Middle frontal gyrus (tissue), 1 donor: ENCODE measurements around the gene PRKAB2.
"Not testable (repeated sequence)": the region's sequence is repeated elsewhere in the genome, so short reads cannot be mapped to it uniquely, and the experiment has no call there.

Experiments used
- DNase-seq: peaks from one replicate; pipeline ENCODE4 v3.0.0-alpha.2; 2015; ENCODE audit warnings: low spot score; ENCODE audit errors: extremely low spot score

The PRKAB2 gene

GRCh38 chr1:147171399-147172167, 687 bp downstream of the PRKAB2 start:
- no peak for DNase-seq

GRCh38 chr1:147169840-147170674, 2.2 kb downstream of the PRKAB2 start:
- no peak for DNase-seq

GRCh38 chr1:147169171-147169570, 3.1 kb downstream of the PRKAB2 start:
- DNase-seq, result no peak

- DNase-seq, result no peak
Measured at GRCh38 chr1:147168626-147169058, 3.6 kb downstream of the PRKAB2 start.

GRCh38 chr1:147167365-147167764, 4.9 kb downstream of the PRKAB2 start:
- no peak for DNase-seq

- no peak for DNase-seq
Measured at GRCh38 chr1:147163019-147163418, 9.3 kb downstream of the PRKAB2 start.

GRCh38 chr1:147162093-147162492, 10.2 kb downstream of the PRKAB2 start:
- DNase-seq, result no peak

GRCh38 chr1:147157116-147157515, 15.2 kb downstream of the PRKAB2 start:
- not testable (repeated sequence) for DNase-seq

- no peak for DNase-seq
Measured at GRCh38 chr1:147156642-147157041, 15.6 kb downstream of the PRKAB2 start.

- no peak for DNase-seq
Measured at GRCh38 chr1:147152772-147153171, 19.5 kb downstream of the PRKAB2 start.

GRCh38 chr1:147151244-147151643, 21.0 kb downstream of the PRKAB2 start:
- DNase-seq, result no peak

GRCh38 chr1:147142886-147143285, 29.4 kb downstream of the PRKAB2 start:
- DNase-seq, result no peak

- not testable (repeated sequence) for DNase-seq
Measured at GRCh38 chr1:147130721-147131120, 41.5 kb downstream of the PRKAB2 start.

- DNase-seq, result no peak
Measured at GRCh38 chr1:147129116-147129873, 43.0 kb downstream of the PRKAB2 start.

GRCh38 chr1:147124266-147124665, 48.0 kb downstream of the PRKAB2 start:
- DNase-seq, result no peak

GRCh38 chr1:147117109-147117508, 55.2 kb downstream of the PRKAB2 start:
- DNase-seq, result no peak

GRCh38 chr1:147115496-147115895, 56.8 kb downstream of the PRKAB2 start:
- DNase-seq, result no peak

GRCh38 chr1:147115079-147115478, 57.2 kb downstream of the PRKAB2 start:
- not testable (repeated sequence) for DNase-seq

GRCh38 chr1:147114353-147114752, 57.9 kb downstream of the PRKAB2 start:
- not testable (repeated sequence) for DNase-seq

GRCh38 chr1:147111381-147112130, 60.7 kb downstream of the PRKAB2 start:
- no peak for DNase-seq

- no peak for DNase-seq
Measured at GRCh38 chr1:147110872-147111271, 61.4 kb downstream of the PRKAB2 start.
